K562 (cell line): Measurements from ENCODE around the gene GPR85. TPM values are rescaled to one million over a fixed set of nuclear protein-coding genes. Genes with fewer than 3 reads are reported as not detected.
A peak's percentile ranks its signal among the peaks of the same experiment; 100 is the strongest.

Experiments used
- AFF1 ChIP-seq, 2 experiments: fragments of 450-650 bp; IDR thresholded peaks; 2 replicates each; pipeline ENCODE4 v1.6.1; 2018; ENCODE audit warnings: mild to moderate bottlenecking in 2 of 2, low read depth in 1 of 2; ENCODE audit not compliant: partially characterized antibody in 2 of 2
- BRD4 ChIP-seq: fragments of 200-600 bp; sonication (generic); IDR thresholded peaks from 2 replicates; pipeline ENCODE4 v1.6.1; 2017; ENCODE audit warnings: inconsistent platforms
- CHD2 ChIP-seq: IDR thresholded peaks from 2 replicates; pipeline ENCODE4 v1.6.1; 2011; ENCODE audit warnings: low read depth, low read length
- CTBP1 ChIP-seq: fragments of 450-650 bp; IDR thresholded peaks from 2 replicates; pipeline ENCODE4 v1.6.1; 2016; ENCODE audit warnings: borderline replicate concordance
- DPF2 ChIP-seq: fragments of 450-650 bp; IDR thresholded peaks from 2 replicates; pipeline ENCODE4 v1.6.1; 2016
- GATA2 ChIP-seq: sonication (generic); formaldehyde crosslinking; IDR thresholded peaks from 2 replicates; pipeline ENCODE4 v1.4.0; 2020; ENCODE audit warnings: mild to moderate bottlenecking, missing genetic modification reagents
- LARP7 ChIP-seq: fragments of 450-650 bp; IDR thresholded peaks from 2 replicates; pipeline ENCODE4 v1.6.1; 2016
- LCOR ChIP-seq: sonication (generic); formaldehyde crosslinking; IDR thresholded peaks from 2 replicates; pipeline ENCODE4 v1.8.0; 2022; ENCODE audit warnings: mild to moderate bottlenecking, missing genetic modification reagents
- RBM39 ChIP-seq: fragments of 200-400 bp; formaldehyde crosslinking; optimal IDR thresholded peaks from 2 replicates; pipeline ENCODE3; 2018; ENCODE audit warnings: low read depth, low read length
- SMARCE1 ChIP-seq: fragments of 450-650 bp; IDR thresholded peaks from 2 replicates; pipeline ENCODE4 v1.7.1; 2016; ENCODE audit warnings: mild to moderate bottlenecking
- VEZF1 ChIP-seq: fragments of 200-800 bp; sonication (Bioruptor generic); IDR thresholded peaks from 2 replicates; pipeline ENCODE4 v1.6.1; 2017; ENCODE audit warnings: missing genetic modification characterization, missing compliant biosample characterization
- ZNF3 ChIP-seq: fragments of 250-450 bp; sonication (Bioruptor Pico); IDR thresholded peaks from 2 replicates; pipeline ENCODE4 v1.5.0; 2021; ENCODE audit warnings: mild to moderate bottlenecking, moderate library complexity
- polyA plus RNA-seq, 8 experiments: library from polyadenylated mRNA; depleted of rRNA in 4 of 8; stranded (reverse) in 5 of 8; unstranded in 3 of 8; fragments of >200 nt; fragmentation: Nextera tagmentation in 2 of 8; fragmentation: Illumina TruSeq in 1 of 8; extraction: Ambion mirVana in 2 of 8; extraction: Trizol in 1 of 8; gene quantifications; 2 replicates each; pipeline versions ENCODE4 v1.2.1 to v1.2.3, GENCODE V29; 2011 to 2014; ENCODE audit warnings: inconsistent platforms in 1 of 8, missing spikeins in 1 of 8
- total RNA-seq, 7 experiments: library from RNA; depleted of rRNA in 6 of 7; stranded (reverse); fragments of >200 nt in 6 of 7; fragmentation: Illumina TruSeq in 2 of 7; extraction: Trizol in 2 of 7; gene quantifications; 2 replicates each; pipeline versions ENCODE4 v1.2.1 to v1.2.3, GENCODE V29; 2011 to 2021; ENCODE audit warnings: low replicate concordance in 1 of 7
- TF ChIP-seq, protein P1 (sequence below): fragments of 450-650 bp; IDR thresholded peaks from 2 replicates; pipeline ENCODE4 v1.6.1; 2016; ENCODE audit warnings: missing biosample characterization, missing genetic modification characterization
- TF ChIP-seq, protein P2 (sequence below): fragments of 450-650 bp; IDR thresholded peaks from 2 replicates; pipeline ENCODE4 v1.6.1; 2017; ENCODE audit warnings: antibody characterized with exemption, mild to moderate bottlenecking
- TF ChIP-seq, protein P3 (sequence below): fragments of 250-450 bp; sonication (Bioruptor Pico); IDR thresholded peaks from 2 replicates; pipeline ENCODE4 v1.8.0; 2021; ENCODE audit warnings: moderate library complexity, mild to moderate bottlenecking, inconsistent platforms

Gene GPR85
- total and polyA plus RNA-seq, 9 of the 15 experiments (the other 6 are each of a cell fraction or from before 2014, with no cell fraction given) = 2.9 to 18.2 (median 4.0) TPM

GRCh38 chr7:113085781-113086390 lies 741 bp downstream of the GPR85 start (continued):
- TF ChIP-seq AFF1 (IDR thresholded peaks at IDR 0.05; ENCODE audit: low read depth in 1 of 2, partially characterized antibody in 2 of 2) = peak in 1 of 2 experiments; percentile 40
- TF ChIP-seq CTBP1 = no peak
- no peak for TF ChIP-seq CHD2
- TF ChIP-seq, protein P1, sequence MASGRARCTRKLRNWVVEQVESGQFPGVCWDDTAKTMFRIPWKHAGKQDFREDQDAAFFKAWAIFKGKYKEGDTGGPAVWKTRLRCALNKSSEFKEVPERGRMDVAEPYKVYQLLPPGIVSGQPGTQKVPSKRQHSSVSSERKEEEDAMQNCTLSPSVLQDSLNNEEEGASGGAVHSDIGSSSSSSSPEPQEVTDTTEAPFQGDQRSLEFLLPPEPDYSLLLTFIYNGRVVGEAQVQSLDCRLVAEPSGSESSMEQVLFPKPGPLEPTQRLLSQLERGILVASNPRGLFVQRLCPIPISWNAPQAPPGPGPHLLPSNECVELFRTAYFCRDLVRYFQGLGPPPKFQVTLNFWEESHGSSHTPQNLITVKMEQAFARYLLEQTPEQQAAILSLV (tag) = no peak
- no peak for TF ChIP-seq SMARCE1
- no peak for TF ChIP-seq GATA2 (CRISPR knock-in tag)
- no peak for TF ChIP-seq LCOR (CRISPR knock-in tag)
- TF ChIP-seq, protein P2, sequence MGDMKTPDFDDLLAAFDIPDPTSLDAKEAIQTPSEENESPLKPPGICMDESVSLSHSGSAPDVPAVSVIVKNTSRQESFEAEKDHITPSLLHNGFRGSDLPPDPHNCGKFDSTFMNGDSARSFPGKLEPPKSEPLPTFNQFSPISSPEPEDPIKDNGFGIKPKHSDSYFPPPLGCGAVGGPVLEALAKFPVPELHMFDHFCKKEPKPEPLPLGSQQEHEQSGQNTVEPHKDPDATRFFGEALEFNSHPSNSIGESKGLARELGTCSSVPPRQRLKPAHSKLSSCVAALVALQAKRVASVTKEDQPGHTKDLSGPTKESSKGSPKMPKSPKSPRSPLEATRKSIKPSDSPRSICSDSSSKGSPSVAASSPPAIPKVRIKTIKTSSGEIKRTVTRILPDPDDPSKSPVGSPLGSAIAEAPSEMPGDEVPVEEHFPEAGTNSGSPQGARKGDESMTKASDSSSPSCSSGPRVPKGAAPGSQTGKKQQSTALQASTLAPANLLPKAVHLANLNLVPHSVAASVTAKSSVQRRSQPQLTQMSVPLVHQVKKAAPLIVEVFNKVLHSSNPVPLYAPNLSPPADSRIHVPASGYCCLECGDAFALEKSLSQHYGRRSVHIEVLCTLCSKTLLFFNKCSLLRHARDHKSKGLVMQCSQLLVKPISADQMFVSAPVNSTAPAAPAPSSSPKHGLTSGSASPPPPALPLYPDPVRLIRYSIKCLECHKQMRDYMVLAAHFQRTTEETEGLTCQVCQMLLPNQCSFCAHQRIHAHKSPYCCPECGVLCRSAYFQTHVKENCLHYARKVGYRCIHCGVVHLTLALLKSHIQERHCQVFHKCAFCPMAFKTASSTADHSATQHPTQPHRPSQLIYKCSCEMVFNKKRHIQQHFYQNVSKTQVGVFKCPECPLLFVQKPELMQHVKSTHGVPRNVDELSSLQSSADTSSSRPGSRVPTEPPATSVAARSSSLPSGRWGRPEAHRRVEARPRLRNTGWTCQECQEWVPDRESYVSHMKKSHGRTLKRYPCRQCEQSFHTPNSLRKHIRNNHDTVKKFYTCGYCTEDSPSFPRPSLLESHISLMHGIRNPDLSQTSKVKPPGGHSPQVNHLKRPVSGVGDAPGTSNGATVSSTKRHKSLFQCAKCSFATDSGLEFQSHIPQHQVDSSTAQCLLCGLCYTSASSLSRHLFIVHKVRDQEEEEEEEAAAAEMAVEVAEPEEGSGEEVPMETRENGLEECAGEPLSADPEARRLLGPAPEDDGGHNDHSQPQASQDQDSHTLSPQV = no peak
- TF ChIP-seq, protein P3, sequence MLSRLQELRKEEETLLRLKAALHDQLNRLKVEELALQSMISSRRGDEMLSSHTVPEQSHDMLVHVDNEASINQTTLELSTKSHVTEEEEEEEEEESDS (CRISPR knock-in tag) = no peak
- no peak for TF ChIP-seq RBM39
- TF ChIP-seq DPF2 = peak; percentile 55; the same call in 1 of the 2 replicates
- TF ChIP-seq BRD4 = 0 out of 2 replicates have a peak, but pooled peaks have one; percentile 42
- peak; percentile 65 for TF ChIP-seq VEZF1
- peak; percentile 56; the same call in 1 of the 2 replicates for TF ChIP-seq LARP7
- TF ChIP-seq ZNF3 (CRISPR knock-in tag) = peak; percentile 67; the same call in 1 of the 2 replicates
